Neutrophil (primary cell): ENCODE results near the gene PPP3CA.

Experiments
- H3K27ac ChIP-seq: fragments of 200-600 bp; sonication (generic); 2 replicates; pipeline ENCODE4 v1.5.1; 2016; ENCODE audit warnings: mild to moderate bottlenecking, moderate library complexity
- H3K27me3 ChIP-seq: fragments of 200-600 bp; sonication (generic); 2 replicates; pipeline ENCODE4 v1.6.0; 2016; ENCODE audit warnings: mild to moderate bottlenecking
- H3K36me3 ChIP-seq: fragments of 200-600 bp; sonication (generic); 2 replicates; pipeline ENCODE4 v1.5.1; 2017
- H3K4me1 ChIP-seq, 2 experiments: fragments of 200-600 bp in 1 of 2; sonication (generic) in 1 of 2; 1 replicate in 1 of 2; 2 replicates in 1 of 2; pipeline versions ENCODE4 v1.5.1 to v1.6.1; 2013 to 2016; ENCODE audit warnings: low read depth in 1 of 2, low read length in 1 of 2, mild to moderate bottlenecking in 1 of 2, moderate library complexity in 1 of 2; ENCODE audit not compliant: control insufficient read depth in 1 of 2, insufficient read depth in 1 of 2
- H3K4me3 ChIP-seq, 2 experiments: fragments of 200-600 bp in 1 of 2; sonication (generic) in 1 of 2; 1 replicate in 1 of 2; 2 replicates in 1 of 2; pipeline ENCODE4 v1.5.1; 2013 to 2016; ENCODE audit warnings: low read depth in 1 of 2, low read length in 1 of 2, mild to moderate bottlenecking in 1 of 2, moderate library complexity in 1 of 2
- H3K9me3 ChIP-seq: fragments of 200-600 bp; sonication (generic); 2 replicates; pipeline ENCODE4 v1.5.1; 2016
- CTCF ChIP-seq: fragments of 200-600 bp; sonication (generic); IDR thresholded peaks from 2 replicates; pipeline ENCODE4 v1.5.1; 2016; ENCODE audit warnings: antibody characterized with exemption

Gene PPP3CA

GRCh38 chr4:101288365-101289145 lies 58.8 kb downstream of the PPP3CA start:
- TF ChIP-seq CTCF = no peak
- Histone ChIP-seq H3K4me1 (peaks cover 37 to 61% of the 10 kb centered on the region in 2 experiments), H3K36me3 (no peaks in the 10 kb centered on the region), H3K4me3 (peak overlapping the region in 1 of 2 experiments; percentile 16), H3K27ac (peak overlapping the region; percentile 44), H3K27me3 (no peaks in the 10 kb centered on the region), H3K9me3 (no peaks in the 10 kb centered on the region)

- Histone ChIP-seq H3K9me3 (no peaks in the 10 kb centered on the region), H3K27ac (no peak overlapping the region), H3K4me1 (peaks cover 49 to 73% of the 10 kb centered on the region in 2 experiments), H3K36me3 (no peaks in the 10 kb centered on the region), H3K4me3 (no peak overlapping the region), H3K27me3 (no peaks in the 10 kb centered on the region)
- no peak for TF ChIP-seq CTCF
Observed at GRCh38 chr4:101287324-101287723, 60.0 kb downstream of the PPP3CA start.

GRCh38 chr4:101286663-101287062 lies 60.7 kb downstream of the PPP3CA start:
- no peak for TF ChIP-seq CTCF
- peaks cover 56 to 79% of the 10 kb centered on the region in 2 experiments for H3K4me1 ChIP-seq
- no peak overlapping the region for H3K4me3 ChIP-seq
- H3K36me3 ChIP-seq = no peaks in the 10 kb centered on the region
- no peaks in the 10 kb centered on the region for H3K27me3 ChIP-seq
- no peaks in the 10 kb centered on the region for H3K9me3 ChIP-seq
- H3K27ac ChIP-seq = no peak overlapping the region

- Histone ChIP-seq H3K36me3 (no peaks in the 10 kb centered on the region), H3K27ac (peak overlapping the region; percentile 32), H3K27me3 (no peaks in the 10 kb centered on the region), H3K4me3 (no peak overlapping the region), H3K9me3 (no peaks in the 10 kb centered on the region), H3K4me1 (peaks cover 56 to 79% of the 10 kb centered on the region in 2 experiments)
- no peak for TF ChIP-seq CTCF
Observed at GRCh38 chr4:101285985-101286384, 61.3 kb downstream of the PPP3CA start.

GRCh38 chr4:101284546-101284945 lies 62.8 kb downstream of the PPP3CA start:
- H3K4me3 ChIP-seq = no peak overlapping the region
- H3K4me1 ChIP-seq = peaks cover 46 to 65% of the 10 kb centered on the region in 2 experiments
- H3K27me3 ChIP-seq = no peaks in the 10 kb centered on the region
- H3K36me3 ChIP-seq = no peaks in the 10 kb centered on the region
- no peaks in the 10 kb centered on the region for H3K9me3 ChIP-seq
- H3K27ac ChIP-seq = peak overlapping the region; percentile 76
- TF ChIP-seq CTCF = no peak
